Hindlimb muscle (tissue), 1 donor: ENCODE data around the gene IL19. TPM values are rescaled to one million over a fixed set of nuclear protein-coding genes. Genes with fewer than 3 reads are reported as not detected.

Experiments used
- DNase-seq: peaks from one replicate; pipeline ENCODE4 v3.0.0-alpha.2; 2013
- polyA plus RNA-seq: library from polyadenylated mRNA; unstranded; fragments of 120-200 nt; gene quantifications from one replicate; pipeline ENCODE4 v1.2.1, GENCODE V29; 2013; ENCODE audit not compliant: insufficient read length

IL19 gene
- polyA plus RNA-seq, 1 donor, result not detected

GRCh38 chr1:206864939-206865671 lies 94.5 kb downstream of the IL19 start, which contains the start of gene IL20:
TSS of gene IL20 (plus strand) at chr1:206865623. CDS start at chr1:206865853, 230 bp downstream.
- peak; percentile 22 for DNase-seq

- DNase-seq, result no peak
Measured at GRCh38 chr1:206866062-206866461, 95.5 kb downstream of the IL19 start.

- no peak for DNase-seq
Measured at GRCh38 chr1:206867239-206867638, 96.7 kb downstream of the IL19 start.

GRCh38 chr1:206867716-206868115 lies 97.1 kb downstream of the IL19 start:
- no peak for DNase-seq

GRCh38 chr1:206868264-206868663 lies 97.7 kb downstream of the IL19 start:
- no peak for DNase-seq

GRCh38 chr1:206872139-206872538 lies 101.6 kb downstream of the IL19 start:
- DNase-seq, result no peak

GRCh38 chr1:206873603-206874188 lies 103.1 kb downstream of the IL19 start:
- DNase-seq, result no peak

GRCh38 chr1:206875752-206876377 lies 105.3 kb downstream of the IL19 start:
- no peak for DNase-seq

- no peak for DNase-seq
Measured at GRCh38 chr1:206878456-206878855, 107.9 kb downstream of the IL19 start.

GRCh38 chr1:206880314-206880713 lies 109.7 kb downstream of the IL19 start:
- DNase-seq, result no peak

- no peak for DNase-seq
Measured at GRCh38 chr1:206882555-206882954, 112.0 kb downstream of the IL19 start.

- DNase-seq, result no peak
Measured at GRCh38 chr1:206883160-206883559, 112.6 kb downstream of the IL19 start.

GRCh38 chr1:206883876-206884275 lies 113.3 kb downstream of the IL19 start:
- DNase-seq, result no peak

- no peak for DNase-seq
Measured at GRCh38 chr1:206885341-206886060, 114.9 kb downstream of the IL19 start.

- no peak for DNase-seq
Measured at GRCh38 chr1:206886831-206887230, 116.3 kb downstream of the IL19 start.

- DNase-seq, result no peak
Measured at GRCh38 chr1:206887701-206888100, 117.1 kb downstream of the IL19 start.

GRCh38 chr1:206890125-206891060 lies 119.8 kb downstream of the IL19 start:
- no peak for DNase-seq

- DNase-seq, result no peak
Measured at GRCh38 chr1:206891412-206891811, 120.8 kb downstream of the IL19 start.
